Measurements from ENCODE around the gene TRAF4. TPM values are rescaled to one million over a fixed set of nuclear protein-coding genes. Genes with fewer than 3 reads are reported as not detected.

Gene TRAF4
- total RNA-seq, 4 donors from 2014 or later: 26.7 to 38.4 (median 35.3) TPM

- TF ChIP-seq CTCF (IDR thresholded peaks at IDR 0.05) (no peak), POLR2A (IDR thresholded peaks at IDR 0.05) (no peak), EP300 (IDR thresholded peaks at IDR 0.05) (no peak), POLR2AphosphoS5 (IDR thresholded peaks at IDR 0.05) (no peak)
- no peak for DNase-seq (ENCODE audit: low spot score in 2 of 2)
- WGBS: 83% methylated on average over 2 of the region's 10 CpGs
- no peak overlapping the region for H3K27ac ChIP-seq
- peaks cover 44% of the 10 kb centered on the region for H3K36me3 ChIP-seq
- peaks cover 11% of the 10 kb centered on the region for H3K4me1 ChIP-seq
- H3K4me3 ChIP-seq: no peak overlapping the region
- no peaks in the 10 kb centered on the region for H3K9me3 ChIP-seq
- no peaks in the 10 kb centered on the region for H3K27me3 ChIP-seq
These were observed 38.0 kb upstream of the TRAF4 start for GRCh38 chr17:28705728-28706334.

- TF ChIP-seq EP300 (IDR thresholded peaks at IDR 0.05): no peak
- no peak for TF ChIP-seq CTCF (IDR thresholded peaks at IDR 0.05)
- TF ChIP-seq POLR2AphosphoS5 (IDR thresholded peaks at IDR 0.05): no peak
- no peak for TF ChIP-seq POLR2A (IDR thresholded peaks at IDR 0.05)
- WGBS: 73% methylated on average over 5 of the region's 7 CpGs
These were observed 37.1 kb upstream of the TRAF4 start for GRCh38 chr17:28706471-28707338.

GRCh38 chr17:28707339-28707720, 36.5 kb upstream of the TRAF4 start:
- no peaks in the 10 kb centered on the region for H3K27me3 ChIP-seq
- H3K4me3 ChIP-seq: no peak overlapping the region
- no peaks in the 10 kb centered on the region for H3K9me3 ChIP-seq
- H3K36me3 ChIP-seq: peaks cover 29% of the 10 kb centered on the region
- peaks cover 21% of the 10 kb centered on the region for H3K4me1 ChIP-seq
- no peak for TF ChIP-seq POLR2A (IDR thresholded peaks at IDR 0.05)
- no peak for TF ChIP-seq EP300 (IDR thresholded peaks at IDR 0.05)
- TF ChIP-seq CTCF (IDR thresholded peaks at IDR 0.05): no peak
- no peak for TF ChIP-seq POLR2AphosphoS5 (IDR thresholded peaks at IDR 0.05)
- H3K27ac ChIP-seq: no peak overlapping the region
- WGBS: 84% methylated on average over 2 of the region's 2 CpGs
- DNase-seq (ENCODE audit: low spot score in 2 of 2): no peak

More at GRCh38 chr17:28706471-28707338, 37.1 kb upstream of the TRAF4 start:
- no peak overlapping the region for H3K4me3 ChIP-seq
- peaks cover 36% of the 10 kb centered on the region for H3K36me3 ChIP-seq
- no peak for DNase-seq (ENCODE audit: low spot score in 2 of 2)
- no peak overlapping the region for H3K27ac ChIP-seq
- H3K27me3 ChIP-seq: no peaks in the 10 kb centered on the region
- H3K9me3 ChIP-seq: no peaks in the 10 kb centered on the region
- peaks cover 15% of the 10 kb centered on the region for H3K4me1 ChIP-seq

GRCh38 chr17:28710861-28711722, 32.7 kb upstream of the TRAF4 start:
- peak overlapping the region; percentile 91 for H3K27ac ChIP-seq
- 0% methylated on average over 38 of the region's 74 CpGs for WGBS
- H3K36me3 ChIP-seq: peaks cover 23% of the 10 kb centered on the region
- peaks cover 30% of the 10 kb centered on the region for H3K4me1 ChIP-seq
- peak; percentile 91 to 93 for DNase-seq (ENCODE audit: low spot score in 2 of 2)
- no peak for TF ChIP-seq CTCF (IDR thresholded peaks at IDR 0.05)
- peak in 1 of 2 donors; percentile 29 for TF ChIP-seq POLR2A (IDR thresholded peaks at IDR 0.05)
- no peak for TF ChIP-seq EP300 (IDR thresholded peaks at IDR 0.05)
- TF ChIP-seq POLR2AphosphoS5 (IDR thresholded peaks at IDR 0.05): peak in 2 of 3 donors; percentile 6 to 25
- no peaks in the 10 kb centered on the region for H3K27me3 ChIP-seq
- no peaks in the 10 kb centered on the region for H3K9me3 ChIP-seq
- peak overlapping the region; percentile 82 for H3K4me3 ChIP-seq

All from suprapubic skin (tissue), 4 donors.